PC-9 (cell line): Measurements from ENCODE around the gene OR51T1. TPM values are rescaled to one million over a fixed set of nuclear protein-coding genes. Genes with fewer than 3 reads are reported as not detected.

ENCODE experiments used
- Bru-seq: library from RNA; stranded (reverse); fragments of 400-500 nt; gene quantifications from one replicate; lab custom pipeline; 2021; lab: Mats Ljungman, UMichigan
- BruChase-seq, 2 experiments: library from RNA; stranded (reverse); fragments of 400-500 nt; gene quantifications; one replicate each; lab custom pipeline; 2021; lab: Mats Ljungman, UMichigan
- BruUV-seq: library from RNA; stranded (reverse); fragments of 400-500 nt; replicated peaks from 2 replicates; lab custom pipeline; 2021; lab: Mats Ljungman, UMichigan
- CTCF ChIA-PET: fragments of 300-600 bp; sonication (Branson Sonifier 250); formaldehyde crosslinking; loops from one replicate; lab custom pipeline; 2022; ENCODE audit warnings: antibody characterized with exemption; lab: Charles Lee
- POLR2A ChIA-PET: fragments of 300-600 bp; sonication (Branson Sonifier 250); formaldehyde crosslinking; loops from one replicate; lab custom pipeline; 2022; ENCODE audit warnings: antibody characterized with exemption; ENCODE audit not compliant: unreplicated experiment; lab: Charles Lee
- DNase-seq, 2 experiments: peaks; one replicate each; pipeline versions ENCODE4 v3.0.0 to v3.0.0-alpha.2; 2015 to 2022; ENCODE audit warnings: mixed read lengths in 1 of 2
- H2AFZ ChIP-seq: fragments of 200-600 bp; sonication (generic); 2 replicates; pipeline ENCODE4 v1.8.1; 2017; ENCODE audit warnings: antibody characterized with exemption
- H3F3A ChIP-seq: fragments of 200-600 bp; sonication (generic); 2 replicates; pipeline ENCODE4 v1.8.1; 2017; ENCODE audit warnings: antibody characterized with exemption, mild to moderate bottlenecking, low read depth; ENCODE audit not compliant: insufficient read depth
- H3K27ac ChIP-seq: fragments of 200-600 bp; sonication (generic); 2 replicates; pipeline ENCODE4 v1.6.1; 2016; ENCODE audit warnings: mixed run types
- H3K27me3 ChIP-seq: fragments of 200-600 bp; sonication (generic); 2 replicates; pipeline ENCODE4 v1.6.1; 2016; ENCODE audit warnings: low read depth, mixed run types; ENCODE audit not compliant: insufficient read depth
- H3K36me3 ChIP-seq: fragments of 200-600 bp; sonication (generic); 2 replicates; pipeline ENCODE4 v1.6.1; 2016; ENCODE audit warnings: low read depth, mixed run types
- H3K4me1 ChIP-seq: fragments of 200-600 bp; sonication (generic); replicated peaks from 2 replicates; pipeline ENCODE4 v1.6.1; 2016; ENCODE audit warnings: mixed run types; ENCODE audit not compliant: insufficient read depth
- H3K4me2 ChIP-seq: fragments of 200-600 bp; sonication (generic); 2 replicates; pipeline ENCODE4 v1.6.1; 2017; ENCODE audit warnings: mixed run types
- H3K4me3 ChIP-seq: fragments of 200-600 bp; sonication (generic); 2 replicates; pipeline ENCODE4 v1.6.1; 2016; ENCODE audit warnings: mixed run types
- H3K79me2 ChIP-seq: fragments of 200-600 bp; sonication (generic); 2 replicates; pipeline ENCODE4 v1.6.1; 2017; ENCODE audit warnings: low read depth, mixed run types
- H3K9me2 ChIP-seq: fragments of 200-600 bp; sonication (generic); 2 replicates; pipeline ENCODE4 v1.8.1; 2017; ENCODE audit warnings: mild to moderate bottlenecking; ENCODE audit not compliant: insufficient read depth
- H3K9me3 ChIP-seq: fragments of 200-600 bp; sonication (generic); 2 replicates; pipeline ENCODE4 v1.8.1; 2016; ENCODE audit warnings: low read depth; ENCODE audit not compliant: insufficient read depth
- H4K20me1 ChIP-seq: fragments of 200-600 bp; sonication (generic); 2 replicates; pipeline ENCODE4 v1.8.1; 2017; ENCODE audit not compliant: insufficient read depth
- CTCF ChIP-seq: fragments of 200-600 bp; sonication (generic); conservative IDR thresholded peaks from 2 replicates; pipeline ENCODE4 v1.6.1; 2017; ENCODE audit warnings: mixed run types, antibody characterized with exemption, mild to moderate bottlenecking, moderate library complexity
- EZH2 ChIP-seq: fragments of 200-600 bp; sonication (generic); IDR thresholded peaks from 2 replicates; pipeline ENCODE4 v1.8.0; 2017; ENCODE audit warnings: antibody characterized with exemption, low read depth
- intact Hi-C: fragments of 100-400 bp; cut with micrococcal nuclease; formaldehyde crosslinking; loops from one replicate; pipeline ENCODE4 v1.10.0; 2022; ENCODE audit not compliant: unreplicated experiment
- long read RNA-seq: library from polyadenylated mRNA; stranded (forward); transcript quantifications from one replicate; pipeline ENCODE4 v2.0.0, GENCODE V29; 2022
- total RNA-seq: library from RNA; stranded (reverse); gene quantifications from 2 replicates; pipeline ENCODE4 v1.2.3, GENCODE V29; 2021

OR51T1 gene
- total RNA-seq (not detected in 2 replicates), Bru-seq, nascent RNA (not detected), BruChase-seq, experiment 1, labeled RNA remaining after a 2-hour chase (not detected), BruChase-seq, experiment 2, labeled RNA remaining after a 6-hour chase (not detected)
- long read RNA-seq, result 0 reads

- no peaks in the 10 kb centered on the region for H3F3A ChIP-seq
- H3K4me2 ChIP-seq, result no peak within 1 kb of the TSS
- no peak within 1 kb of the TSS for H2AFZ ChIP-seq
- no peaks in the 10 kb centered on the region for H3K36me3 ChIP-seq
- H3K27me3 ChIP-seq, result no peaks in the 10 kb centered on the region
- H3K4me1 ChIP-seq, result no peaks in the 10 kb centered on the region
- no peaks in the 10 kb centered on the region for H4K20me1 ChIP-seq
- no peaks in the 10 kb centered on the region for H3K9me3 ChIP-seq
- H3K4me3 ChIP-seq, result no peak within 1 kb of the TSS
- TF ChIP-seq EZH2, result no peak
- TF ChIP-seq CTCF, result no peak
- no peaks in the 10 kb centered on the region for H3K9me2 ChIP-seq
- DNase-seq, result no peak
- BruUV-seq, result no TSS peak
- ChIA-PET CTCF (no interaction called here), POLR2A (no interaction called here)
- no peaks in the 10 kb centered on the region for H3K79me2 ChIP-seq
- intact Hi-C loops, result no loop called here
- no peak within 1 kb of the TSS for H3K27ac ChIP-seq
These were observed at the start of gene OR51T1 for GRCh38 chr11:4881860-4882500. TSS of gene OR51T1 (plus strand) at chr11:4881900. CDS start at chr11:4881900, 0 bp downstream.

- Histone ChIP-seq H3K79me2 (no peaks in the 10 kb centered on the region), H3K4me2 (no peak overlapping the region), H3K9me2 (no peaks in the 10 kb centered on the region), H3K36me3 (no peaks in the 10 kb centered on the region), H3K9me3 (no peaks in the 10 kb centered on the region), H3K27ac (no peak overlapping the region), H3K4me1 (no peaks in the 10 kb centered on the region), H3K4me3 (no peak overlapping the region), H3F3A (no peaks in the 10 kb centered on the region), H3K27me3 (no peaks in the 10 kb centered on the region), H4K20me1 (no peaks in the 10 kb centered on the region), H2AFZ (no peak overlapping the region)
- no peak for DNase-seq
- ChIA-PET POLR2A (no interaction called here), CTCF (no interaction called here)
- no peak for TF ChIP-seq EZH2
- TF ChIP-seq CTCF, result no peak
- intact Hi-C loops, result no loop called here
- BruUV-seq, result no TSS peak
These were observed 41.7 kb upstream of the OR51T1 start for GRCh38 chr11:4839851-4840549.

GRCh38 chr11:4848908-4849532, 32.7 kb upstream of the OR51T1 start, which contains the start of gene OR51S1:
TSS of gene OR51S1 (minus strand) at chr11:4849208. CDS start at chr11:4849208, 0 bp downstream.
- intact Hi-C loops, result no loop called here
- Histone ChIP-seq H3K4me3 (no peak within 1 kb of the TSS), H3F3A (no peaks in the 10 kb centered on the region), H2AFZ (no peak within 1 kb of the TSS), H3K9me3 (no peaks in the 10 kb centered on the region), H3K79me2 (no peaks in the 10 kb centered on the region), H3K4me1 (no peaks in the 10 kb centered on the region), H4K20me1 (no peaks in the 10 kb centered on the region), H3K27me3 (no peaks in the 10 kb centered on the region), H3K27ac (no peak within 1 kb of the TSS), H3K4me2 (no peak within 1 kb of the TSS), H3K9me2 (no peaks in the 10 kb centered on the region), H3K36me3 (no peaks in the 10 kb centered on the region)
- TF ChIP-seq EZH2 (no peak), CTCF (no peak)
- no TSS peak for BruUV-seq
- CTCF ChIA-PET, result no interaction called here
- no peak for DNase-seq
- POLR2A ChIA-PET, result no interaction called here
